Smooth muscle cell of the pulmonary artery (primary cell): ENCODE results near the gene PSPH. TPM values are rescaled to one million over a fixed set of nuclear protein-coding genes. Genes with fewer than 3 reads are reported as not detected.

ENCODE experiments used
- total RNA-seq: library from RNA; depleted of rRNA; stranded (reverse); fragments of >200 nt; gene quantifications from 2 replicates; pipeline ENCODE4 v1.2.3, GENCODE V29; 2014

PSPH gene
- total RNA-seq = 47.9 and 66.2 TPM in 2 replicates

DNA sequence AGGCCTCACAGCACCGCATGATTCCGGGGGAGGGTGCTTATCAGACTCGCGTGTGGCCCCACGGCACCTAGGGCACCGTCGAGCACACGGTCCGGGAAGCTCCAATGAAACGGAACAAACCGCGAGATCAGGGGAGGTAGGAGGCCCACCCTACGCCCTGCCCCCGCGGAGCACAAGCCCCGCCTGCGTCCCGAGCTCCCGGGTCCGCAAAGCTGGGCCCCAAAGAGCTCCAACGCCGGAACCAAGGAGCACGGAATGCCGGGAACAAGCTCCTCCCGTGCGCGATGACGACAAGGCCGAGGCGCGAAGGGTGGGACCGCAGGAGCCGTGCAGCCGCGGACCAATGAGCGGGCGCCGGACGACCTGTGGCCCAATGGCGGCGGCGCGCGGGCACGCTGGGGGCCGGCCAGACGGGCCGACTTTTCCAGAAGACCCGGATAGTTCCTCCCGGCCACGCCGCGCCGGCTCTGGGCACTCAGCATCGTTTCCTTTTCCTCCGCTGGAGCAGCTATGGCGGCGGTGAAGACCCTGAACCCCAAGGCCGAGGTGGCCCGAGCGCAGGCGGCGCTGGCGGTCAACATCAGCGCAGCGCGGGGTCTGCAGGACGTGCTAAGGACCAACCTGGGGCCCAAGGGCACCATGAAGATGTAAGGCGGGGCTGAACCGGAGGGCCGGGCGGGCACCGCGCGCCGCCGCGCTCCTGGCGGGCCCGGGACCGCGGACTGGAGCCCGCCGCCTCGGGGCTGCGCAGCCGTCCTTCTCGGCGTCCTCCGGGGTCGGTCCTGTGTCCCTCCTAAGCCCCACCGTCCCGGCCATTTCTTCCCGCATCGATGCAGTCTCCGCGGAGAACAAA lies at the start of gene PSPH, which contains the start of gene CCT6A:
PSPH (minus strand) TSS at position 106 of the 853 bp plus-strand sequence. CDS start 30,232 bp downstream, outside the sequence.
CCT6A (plus strand) TSS at position 427 of the 853 bp plus-strand sequence; CDS start at position 511, 84 bp downstream.

DNA sequence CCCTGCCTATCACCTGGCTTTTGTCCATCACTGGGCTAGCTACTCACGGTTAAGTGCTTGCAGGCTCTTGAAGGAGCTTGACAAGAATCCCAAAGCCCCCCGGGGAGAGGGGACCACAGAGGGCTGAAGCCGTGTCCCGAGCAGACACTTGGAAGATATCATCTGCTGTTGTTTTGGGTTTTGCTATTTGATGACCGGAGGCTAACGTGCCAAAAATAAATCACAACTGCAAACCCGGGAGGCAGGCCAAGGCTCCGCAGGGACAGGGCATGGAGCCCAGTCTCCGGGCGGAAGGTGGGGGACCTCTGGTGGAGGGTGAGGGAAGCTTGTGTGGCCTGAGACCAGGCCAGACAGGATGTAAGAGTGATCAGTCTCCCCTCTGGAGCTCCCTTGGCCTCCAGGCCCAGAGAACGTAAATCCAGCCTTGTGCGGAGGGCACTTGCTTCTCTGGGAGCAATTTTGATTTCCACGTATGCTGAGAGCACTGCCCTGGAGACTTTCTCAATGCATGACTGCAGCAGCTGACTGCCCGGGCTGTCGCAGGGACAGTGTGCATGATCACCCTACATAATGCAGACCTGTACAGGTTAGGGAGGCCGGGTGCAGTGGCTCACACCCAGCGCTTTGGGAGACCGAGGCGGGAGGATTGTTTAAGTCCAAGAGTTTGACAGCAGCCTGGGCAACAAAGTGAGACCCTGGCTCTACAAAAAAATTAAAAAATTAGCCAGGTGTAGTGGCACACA lies 41.7 kb upstream of the PSPH start, which contains the start of gene PHKG1:
PHKG1 (minus strand) TSS at position 164 of the 743 bp plus-strand sequence. CDS start 4,011 bp downstream, outside the sequence.

DNA sequence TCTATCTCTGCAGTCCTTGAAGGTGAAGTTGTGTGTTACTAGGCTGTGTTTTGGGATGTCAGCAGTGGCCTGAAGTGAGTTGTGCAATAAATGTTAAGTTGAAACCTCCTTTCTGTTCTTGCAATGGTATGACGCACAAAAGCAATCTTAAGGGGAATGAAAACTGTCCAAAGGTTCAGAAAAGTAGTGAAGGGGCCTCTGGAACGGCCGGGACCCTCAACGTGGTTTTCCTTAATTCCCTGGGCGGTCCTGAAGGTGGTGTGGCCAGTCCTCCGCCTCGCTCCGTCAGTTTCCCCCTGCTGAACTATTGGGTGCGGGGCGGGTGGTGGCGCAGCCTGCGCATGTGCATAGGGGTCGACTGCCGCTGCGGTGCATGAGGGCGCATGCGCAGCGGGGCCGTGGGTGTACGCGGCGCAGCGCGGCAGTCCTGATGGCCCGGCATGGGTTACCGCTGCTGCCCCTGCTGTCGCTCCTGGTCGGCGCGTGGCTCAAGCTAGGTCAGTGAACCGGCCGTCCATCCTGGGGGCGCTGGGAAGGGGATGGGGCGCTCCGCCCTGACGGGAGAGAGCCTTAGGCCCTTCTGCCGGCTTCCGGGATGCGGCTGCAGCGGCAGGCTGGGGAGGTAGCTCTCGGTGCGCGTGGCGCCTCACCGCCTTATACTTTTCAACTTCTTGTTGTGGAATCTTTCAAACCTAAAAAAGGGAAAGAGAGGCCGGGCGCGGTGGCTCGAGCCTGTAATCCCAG lies 12.8 kb upstream of the PSPH start, which contains the start of gene SUMF2:
SUMF2 (plus strand) TSS at position 405 of the 744 bp plus-strand sequence; CDS start at position 431, 26 bp downstream.

DNA sequence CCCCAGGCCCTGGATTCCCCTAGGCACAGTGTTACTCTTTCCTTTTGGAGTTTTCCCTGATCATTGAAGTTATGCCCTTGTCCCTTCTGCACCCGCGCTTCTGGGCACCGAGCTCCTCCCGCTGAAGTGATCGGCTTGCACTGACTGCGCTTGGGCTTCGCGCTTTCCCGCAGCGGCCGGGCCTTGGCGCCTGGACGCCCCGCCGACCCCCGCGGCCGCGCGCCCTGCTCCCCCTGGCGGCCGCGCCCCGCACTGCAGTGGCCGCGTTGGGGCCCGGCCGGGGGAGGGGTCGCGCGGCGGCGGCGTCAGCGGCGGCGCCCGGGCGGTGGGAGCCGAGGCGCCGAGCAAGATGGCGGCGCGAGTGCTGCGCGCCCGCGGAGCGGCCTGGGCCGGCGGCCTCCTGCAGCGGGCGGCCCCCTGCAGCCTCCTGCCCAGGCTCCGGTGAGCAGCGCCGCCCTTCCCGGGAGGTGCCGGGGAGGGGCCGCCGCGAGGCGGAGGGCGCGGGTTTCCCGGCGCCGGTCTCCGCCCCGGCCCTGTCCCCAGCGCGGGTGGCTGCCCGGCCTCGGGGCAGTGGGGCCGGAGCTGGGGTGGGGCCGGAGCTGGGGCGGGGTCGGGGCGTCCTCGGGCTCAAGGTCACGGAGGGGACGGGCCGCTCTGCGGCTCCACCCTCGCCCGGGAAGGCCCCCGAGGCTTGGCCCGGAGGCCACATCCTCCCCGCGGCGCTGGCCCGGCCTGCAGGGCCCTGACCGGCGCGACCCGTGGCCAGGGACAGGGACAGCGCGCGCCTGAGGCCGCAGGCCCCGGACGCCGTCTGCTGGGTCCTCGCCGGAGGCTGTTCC lies 86.8 kb downstream of the PSPH start, which contains the start of gene NIPSNAP2:
NIPSNAP2 (plus strand) TSS at position 325 of the 839 bp plus-strand sequence; CDS start at position 350, 25 bp downstream.

Other genes starting within 250 kb of the PSPH start
- gene SEPTIN14, start 188.7 kb downstream of the PSPH start, total RNA-seq = not detected in 2 replicates
- gene ZNF713, start 164.0 kb downstream of the PSPH start, total RNA-seq = 1.2 and 2.3 TPM in 2 replicates
- 10.4 and 11.1 TPM in 2 replicates for gene MRPS17, start 99.6 kb downstream of the PSPH start, total RNA-seq
- 28.1 and 28.2 TPM in 2 replicates for gene NIPSNAP2, start 86.9 kb downstream of the PSPH start, total RNA-seq
- gene CCT6A, start 321 bp upstream of the PSPH start, total RNA-seq = 138 and 159 TPM in 2 replicates
- 195 and 212 TPM in 2 replicates for gene SUMF2, start 12.8 kb upstream of the PSPH start, total RNA-seq
- gene PHKG1, start 41.5 kb upstream of the PSPH start, total RNA-seq = 1.3 and 1.8 TPM in 2 replicates
- 166 and 200 TPM in 2 replicates for gene CHCHD2, start 55.0 kb upstream of the PSPH start, total RNA-seq
- gene NUPR2, start 65.0 kb upstream of the PSPH start, total RNA-seq = not detected in 2 replicates